Stimulated activated effector memory CD8-positive, alpha-beta T cell treated with anti-CD3 and anti-CD28 coated beads, Interleukin-12 subunit alpha, Interleukin-12 subunit beta, amount 100 ng/mL, for 72 hours (primary cell): ENCODE measurements around the gene EPHA8.

Source experiments
- ATAC-seq: fragments of 150-1000 bp; cut with Tn5 transposase; 2 replicates; pipeline ENCODE4 v1.10.0; 2021
- DNase-seq, 2 donors: peaks; one replicate each; pipeline ENCODE4 v3.0.0; 2021 to 2022; ENCODE audit warnings: low spot score in 2 of 2
- H3K27ac Mint-ChIP-seq: one replicate; pipeline ENCODE4 v1.8.0; 2022; ENCODE audit warnings: mild to moderate bottlenecking, mixed read lengths
- H3K36me3 Mint-ChIP-seq: one replicate; pipeline ENCODE4 v1.8.0; 2022; ENCODE audit warnings: mild to moderate bottlenecking, mixed read lengths
- H3K4me1 Mint-ChIP-seq: one replicate; pipeline ENCODE4 v1.8.0; 2022; ENCODE audit warnings: mixed read lengths
- H3K4me3 Mint-ChIP-seq: one replicate; pipeline ENCODE4 v1.8.0; 2022; ENCODE audit warnings: mild to moderate bottlenecking, mixed read lengths
- H3K9me3 Mint-ChIP-seq: one replicate; pipeline ENCODE4 v1.8.0; 2022; ENCODE audit warnings: mixed read lengths

Gene EPHA8

DNA sequence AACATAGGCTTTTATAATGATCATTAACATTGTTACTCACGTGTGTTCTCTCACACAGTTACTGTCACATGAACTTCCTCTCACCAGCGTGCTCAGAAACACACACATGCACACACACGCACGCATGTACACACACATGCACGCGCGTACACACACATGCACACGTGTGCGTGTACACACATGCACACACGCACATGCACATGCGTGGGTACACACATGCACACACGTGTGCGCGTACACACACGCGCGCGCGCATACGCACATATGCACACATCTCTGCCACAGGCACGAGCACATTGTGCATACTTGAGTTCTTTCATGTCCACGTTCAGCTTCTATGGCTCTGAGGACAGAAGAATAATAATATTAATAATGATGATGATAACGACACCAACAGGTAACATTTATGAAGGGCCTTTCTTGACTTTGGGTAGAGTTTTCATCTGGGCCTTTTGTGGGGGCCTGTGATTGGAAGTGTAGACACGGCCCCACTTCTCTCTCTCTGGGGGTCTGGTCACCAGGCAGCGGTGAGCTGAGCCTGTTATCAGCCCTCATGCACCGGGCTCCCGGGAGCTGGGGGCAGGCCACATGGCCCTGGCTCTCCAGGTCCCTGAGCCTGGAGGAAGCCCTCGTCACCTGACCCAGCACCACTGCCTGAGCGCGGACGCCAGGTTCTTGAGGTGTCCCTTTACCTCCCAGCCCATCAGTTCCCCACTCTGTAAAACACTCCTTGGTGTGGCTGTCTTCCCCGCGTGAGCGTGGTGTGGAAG lies 7.0 kb downstream of the EPHA8 start:
- Mint-ChIP-seq H3K36me3 (no peaks in the 10 kb centered on the region), H3K4me3 (no peak overlapping the region), H3K9me3 (no peaks in the 10 kb centered on the region), H3K4me1 (no peaks in the 10 kb centered on the region), H3K27ac (no peak overlapping the region)
- no peak for ATAC-seq
- DNase-seq = no peak

DNA sequence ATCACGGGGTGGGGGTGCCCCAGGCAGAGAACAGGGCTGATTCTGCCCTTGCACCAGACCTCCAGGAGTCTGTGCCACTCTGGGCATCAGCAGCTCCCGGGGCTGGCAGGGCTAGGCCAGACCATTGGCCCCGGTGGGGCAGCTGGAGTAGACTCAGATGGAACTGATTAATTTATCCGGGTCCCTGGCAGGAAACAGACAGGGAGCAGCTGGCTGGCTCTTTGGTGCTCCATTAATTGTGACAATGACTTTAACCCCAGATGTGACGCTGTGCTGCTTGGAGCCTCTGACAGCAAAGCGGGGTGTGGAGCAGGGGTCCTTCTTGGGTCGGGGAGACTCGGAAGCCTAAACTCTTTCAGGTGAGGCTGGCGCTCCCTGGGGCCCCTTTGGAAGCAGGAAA lies 9.5 kb downstream of the EPHA8 start:
- DNase-seq (no peak), ATAC-seq (no peak)
- Mint-ChIP-seq H3K4me1 (peaks cover 6% of the 10 kb centered on the region), H3K4me3 (no peak overlapping the region), H3K36me3 (no peaks in the 10 kb centered on the region), H3K9me3 (no peaks in the 10 kb centered on the region), H3K27ac (no peak overlapping the region)

DNA sequence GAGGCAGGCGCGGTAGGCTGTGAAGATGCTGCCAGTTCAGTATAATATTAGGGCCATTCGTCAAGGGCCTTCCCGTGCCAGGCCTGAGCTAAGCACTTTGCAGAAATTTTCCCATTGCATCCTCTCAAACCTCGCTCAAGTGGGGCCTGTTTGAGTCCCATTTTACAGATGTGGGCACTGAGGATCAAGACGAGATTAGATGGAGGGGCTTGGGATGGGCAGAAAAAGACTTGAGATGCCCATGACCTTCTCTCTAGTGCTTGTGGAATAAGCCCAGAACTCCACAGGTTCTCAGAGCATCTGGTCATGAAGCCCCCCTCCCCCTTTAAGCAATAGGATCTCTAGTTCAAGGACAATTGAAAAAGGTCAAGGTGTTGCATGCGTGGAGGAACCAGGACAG lies 9.9 kb downstream of the EPHA8 start:
- no peak for ATAC-seq
- Mint-ChIP-seq H3K27ac (no peak overlapping the region), H3K9me3 (no peaks in the 10 kb centered on the region)

DNA sequence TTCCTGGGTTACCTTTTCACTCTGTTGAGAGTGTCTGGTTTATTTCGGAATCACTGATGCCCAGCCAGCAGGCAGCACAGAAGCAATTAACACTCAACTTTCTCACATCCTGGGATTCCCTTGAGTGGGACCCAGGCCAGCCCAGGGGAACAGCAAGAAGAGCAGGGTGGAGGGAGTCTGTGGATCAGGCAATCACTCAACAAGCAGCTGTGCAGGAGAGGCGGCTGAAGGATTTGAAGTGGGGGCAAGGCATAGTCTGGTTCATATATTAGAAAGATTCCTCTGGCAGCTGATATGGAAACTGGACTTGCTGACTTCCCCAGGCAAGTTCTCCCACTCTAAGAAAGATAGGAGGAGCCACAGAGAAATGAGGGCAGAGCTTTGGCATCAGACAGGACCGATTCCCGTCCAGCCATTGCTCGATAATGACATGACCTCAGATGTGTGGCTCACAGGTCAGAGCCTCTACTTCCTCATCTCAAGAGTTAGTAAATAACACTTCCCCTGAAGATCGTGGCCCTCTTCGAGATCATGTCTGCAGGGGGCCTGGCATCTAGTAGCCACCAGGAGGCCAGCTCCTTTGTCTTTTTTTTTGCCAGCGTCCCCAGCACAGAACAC lies 12.4 kb downstream of the EPHA8 start:
- H3K9me3 Mint-ChIP-seq = no peaks in the 10 kb centered on the region

More for the DNA sequence above, 9.9 kb downstream of the EPHA8 start:
- Mint-ChIP-seq H3K4me3 (no peak overlapping the region), H3K36me3 (no peaks in the 10 kb centered on the region), H3K4me1 (peaks cover 6% of the 10 kb centered on the region)
- no peak for DNase-seq

DNA sequence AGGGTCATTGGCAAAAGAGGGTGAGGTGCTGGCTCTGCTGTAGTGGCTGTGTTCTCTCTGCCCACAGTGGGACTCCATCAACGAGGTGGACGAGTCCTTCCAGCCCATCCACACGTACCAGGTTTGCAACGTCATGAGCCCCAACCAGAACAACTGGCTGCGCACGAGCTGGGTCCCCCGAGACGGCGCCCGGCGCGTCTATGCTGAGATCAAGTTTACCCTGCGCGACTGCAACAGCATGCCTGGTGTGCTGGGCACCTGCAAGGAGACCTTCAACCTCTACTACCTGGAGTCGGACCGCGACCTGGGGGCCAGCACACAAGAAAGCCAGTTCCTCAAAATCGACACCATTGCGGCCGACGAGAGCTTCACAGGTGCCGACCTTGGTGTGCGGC lies 12.9 kb downstream of the EPHA8 start:
- Mint-ChIP-seq H3K4me3 (no peak overlapping the region), H3K36me3 (no peaks in the 10 kb centered on the region), H3K27ac (no peak overlapping the region), H3K4me1 (peaks cover 6% of the 10 kb centered on the region), H3K9me3 (no peaks in the 10 kb centered on the region)
- no peak for DNase-seq
- no peak for ATAC-seq

More for the DNA sequence above, 12.4 kb downstream of the EPHA8 start:
- H3K36me3 Mint-ChIP-seq = no peaks in the 10 kb centered on the region
- peaks cover 6% of the 10 kb centered on the region for H3K4me1 Mint-ChIP-seq
- ATAC-seq (no peak), DNase-seq (no peak)
- no peak overlapping the region for H3K4me3 Mint-ChIP-seq
- no peak overlapping the region for H3K27ac Mint-ChIP-seq

DNA sequence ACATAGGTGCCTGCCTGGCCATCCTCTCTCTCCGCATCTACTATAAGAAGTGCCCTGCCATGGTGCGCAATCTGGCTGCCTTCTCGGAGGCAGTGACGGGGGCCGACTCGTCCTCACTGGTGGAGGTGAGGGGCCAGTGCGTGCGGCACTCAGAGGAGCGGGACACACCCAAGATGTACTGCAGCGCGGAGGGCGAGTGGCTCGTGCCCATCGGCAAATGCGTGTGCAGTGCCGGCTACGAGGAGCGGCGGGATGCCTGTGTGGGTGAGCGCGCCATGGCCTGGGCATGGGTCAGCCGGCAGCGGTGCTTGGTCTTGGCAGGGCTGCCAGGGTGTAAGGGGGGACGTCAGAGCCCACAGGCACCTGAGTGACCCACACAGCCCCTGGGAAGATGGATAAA lies 13.3 kb downstream of the EPHA8 start:
- Mint-ChIP-seq H3K36me3 (no peaks in the 10 kb centered on the region), H3K9me3 (no peaks in the 10 kb centered on the region), H3K27ac (no peak overlapping the region), H3K4me3 (no peak overlapping the region), H3K4me1 (peaks cover 6% of the 10 kb centered on the region)
- DNase-seq (no peak), ATAC-seq (no peak)

DNA sequence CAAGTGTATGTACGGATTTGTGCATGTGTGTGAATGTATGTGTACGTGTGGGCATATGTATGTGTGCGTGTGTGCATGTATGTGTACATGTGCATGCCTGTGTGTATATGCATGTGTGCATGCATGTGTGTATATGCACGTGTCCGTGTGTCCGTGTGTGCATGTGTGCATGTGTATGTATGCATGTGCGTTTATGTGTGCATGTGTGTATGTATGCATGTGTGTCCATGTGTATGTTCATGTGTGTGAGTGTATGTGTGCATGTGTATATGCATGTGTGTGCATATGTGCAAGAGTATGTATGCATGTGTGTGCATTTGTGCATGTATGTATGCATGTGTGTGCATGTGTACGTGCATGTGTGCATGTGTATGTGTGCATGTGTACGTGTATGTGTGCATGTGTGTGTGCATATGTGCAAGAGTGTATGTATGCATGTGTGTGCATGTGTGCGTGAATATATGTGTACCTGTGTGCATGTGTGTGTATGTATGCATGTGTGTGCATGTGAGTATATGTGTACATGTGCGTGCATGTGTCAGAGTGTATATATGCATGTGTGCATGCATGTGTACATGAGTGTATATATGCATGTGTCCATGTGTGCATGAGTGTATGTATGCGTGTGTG lies 15.6 kb downstream of the EPHA8 start:
- no peaks in the 10 kb centered on the region for H3K36me3 Mint-ChIP-seq
- no peak overlapping the region for H3K4me3 Mint-ChIP-seq
- ATAC-seq = no peak
- no peak for DNase-seq
- no peaks in the 10 kb centered on the region for H3K9me3 Mint-ChIP-seq
- peaks cover 6% of the 10 kb centered on the region for H3K4me1 Mint-ChIP-seq
- H3K27ac Mint-ChIP-seq = no peak overlapping the region

DNA sequence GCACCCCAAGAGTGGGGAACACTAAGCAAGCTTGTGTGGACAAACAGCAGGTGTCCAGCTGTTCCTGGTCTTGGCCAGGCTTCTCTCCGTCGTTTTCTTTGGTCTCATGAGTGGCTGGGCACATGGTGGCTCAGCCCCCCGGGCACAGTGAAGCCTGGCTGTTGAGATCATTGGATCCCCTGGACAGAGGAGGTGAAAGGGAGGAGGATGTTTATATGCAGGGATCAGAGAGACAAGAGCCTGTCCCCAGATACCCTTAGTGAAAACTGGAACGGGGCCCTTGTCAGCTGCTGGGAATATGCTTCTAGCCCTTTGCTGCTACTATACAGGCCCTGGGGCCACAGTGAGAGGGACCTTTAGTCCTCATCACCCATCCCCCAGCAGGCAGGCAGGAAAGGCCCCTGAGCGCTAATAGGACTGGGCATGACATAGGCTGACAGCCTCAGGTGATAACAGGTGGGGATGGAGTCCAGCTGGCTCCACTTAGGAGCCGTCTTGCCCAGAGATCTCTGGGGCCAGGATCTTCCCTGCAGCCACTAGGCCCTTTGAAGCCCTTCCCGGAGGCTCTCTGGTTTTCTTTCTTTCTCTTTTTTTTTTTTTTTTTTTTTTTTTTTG lies 16.4 kb downstream of the EPHA8 start:
- no peak overlapping the region for H3K4me3 Mint-ChIP-seq
- no peaks in the 10 kb centered on the region for H3K36me3 Mint-ChIP-seq
- ATAC-seq = no peak
- no peak for DNase-seq
- H3K27ac Mint-ChIP-seq = no peak overlapping the region
- peaks cover 6% of the 10 kb centered on the region for H3K4me1 Mint-ChIP-seq
- H3K9me3 Mint-ChIP-seq = no peaks in the 10 kb centered on the region

DNA sequence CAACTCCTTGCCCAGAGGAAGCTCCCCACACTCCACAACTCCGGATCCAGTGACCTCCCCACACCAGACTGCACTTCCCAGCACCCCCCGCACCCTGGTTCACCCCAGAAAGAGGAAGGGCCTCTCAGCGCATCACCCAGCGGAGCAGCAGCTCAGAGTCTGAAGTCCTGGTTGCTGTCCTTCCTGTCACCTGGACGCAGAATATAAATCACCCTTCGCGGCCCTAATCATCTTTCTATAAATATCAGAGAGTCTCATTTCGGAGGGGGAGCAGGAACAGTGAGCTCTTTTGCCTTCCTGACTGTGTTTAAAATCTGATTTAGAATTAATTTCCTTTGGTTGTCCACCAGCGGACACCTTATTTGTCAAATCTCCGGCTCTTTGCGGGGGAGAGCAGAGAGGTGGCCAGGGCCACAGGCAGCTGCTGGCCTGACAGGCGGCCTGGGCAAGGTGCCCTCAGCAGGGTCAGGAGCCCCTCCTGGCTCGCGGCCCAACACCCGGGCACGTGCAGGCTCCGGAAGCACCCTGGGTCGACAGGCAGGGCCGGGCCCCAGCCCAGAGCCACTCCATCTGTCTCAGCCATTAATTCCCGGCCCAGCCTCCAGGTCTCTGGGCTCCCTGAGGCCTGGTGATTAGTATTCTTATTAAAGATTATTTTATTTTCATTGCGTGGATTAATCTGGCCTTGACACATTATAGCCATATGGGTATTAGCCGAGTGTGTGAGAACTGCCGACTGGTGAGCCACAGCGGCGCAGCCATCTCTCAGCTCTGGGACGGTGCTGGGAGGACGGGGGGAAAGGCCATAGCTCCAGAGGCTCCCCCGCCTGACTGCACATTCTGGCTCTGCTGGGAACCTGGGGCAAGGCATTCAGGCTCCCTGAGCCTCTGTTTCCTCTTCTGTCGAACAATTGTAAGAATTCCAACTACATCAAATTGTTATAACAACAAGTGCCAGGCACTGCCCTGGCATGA lies 19.7 kb downstream of the EPHA8 start:
- Mint-ChIP-seq H3K27ac (no peak overlapping the region), H3K4me3 (no peak overlapping the region), H3K9me3 (no peaks in the 10 kb centered on the region), H3K36me3 (no peaks in the 10 kb centered on the region), H3K4me1 (no peaks in the 10 kb centered on the region)
- DNase-seq (no peak), ATAC-seq (no peak)

DNA sequence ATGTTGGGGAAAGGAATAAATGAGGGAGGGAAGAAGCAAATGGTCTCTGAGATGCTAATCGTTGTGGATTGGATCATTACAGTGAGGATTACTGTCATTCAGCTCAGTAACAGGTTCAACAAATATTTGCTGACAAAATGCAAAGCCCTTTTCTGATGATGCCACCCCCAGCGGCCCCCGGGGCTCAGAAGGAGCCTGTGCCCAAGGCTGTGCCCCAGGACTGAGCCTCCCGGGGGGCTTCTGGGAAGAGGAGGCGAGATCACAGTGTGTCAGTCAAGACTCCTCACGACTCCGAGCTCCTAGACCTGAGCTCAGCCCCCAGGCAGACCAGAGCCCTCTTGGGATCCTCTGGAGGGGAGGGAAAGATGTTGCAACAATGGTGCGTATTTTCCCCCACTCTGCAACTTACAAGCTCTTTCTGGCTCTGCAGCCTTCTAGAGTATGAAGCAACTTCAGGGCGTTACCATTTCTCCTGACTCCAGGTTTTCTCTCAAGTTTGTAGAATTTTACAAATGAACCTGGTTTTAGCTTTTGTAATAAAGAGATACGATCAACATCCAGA lies 20.8 kb downstream of the EPHA8 start:
- DNase-seq = no peak
- Mint-ChIP-seq H3K36me3 (no peaks in the 10 kb centered on the region), H3K9me3 (no peaks in the 10 kb centered on the region), H3K4me3 (no peak overlapping the region), H3K4me1 (no peaks in the 10 kb centered on the region), H3K27ac (no peak overlapping the region)
- no peak for ATAC-seq

DNA sequence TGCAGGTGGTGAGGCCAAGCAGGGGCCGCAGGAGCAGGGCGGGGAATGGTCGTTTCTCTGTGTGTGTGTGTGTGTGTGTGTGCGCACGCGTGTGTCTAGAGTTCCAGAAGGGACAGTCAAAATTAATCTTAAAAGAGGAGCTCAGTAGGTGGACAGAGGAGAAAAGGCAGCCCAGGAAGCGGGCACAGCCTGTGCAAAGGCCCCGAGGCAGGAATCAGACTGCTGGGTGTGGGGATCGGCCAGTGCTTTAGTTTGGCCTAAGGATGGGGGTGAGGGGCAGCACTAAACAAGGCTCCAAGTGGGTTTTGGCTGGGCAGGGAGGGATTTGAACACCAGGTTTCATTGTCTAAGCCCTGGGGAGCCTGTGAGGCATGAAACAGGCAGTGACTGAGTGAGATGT lies 21.7 kb downstream of the EPHA8 start:
- Mint-ChIP-seq H3K36me3 (no peaks in the 10 kb centered on the region), H3K4me3 (no peak overlapping the region)

DNA sequence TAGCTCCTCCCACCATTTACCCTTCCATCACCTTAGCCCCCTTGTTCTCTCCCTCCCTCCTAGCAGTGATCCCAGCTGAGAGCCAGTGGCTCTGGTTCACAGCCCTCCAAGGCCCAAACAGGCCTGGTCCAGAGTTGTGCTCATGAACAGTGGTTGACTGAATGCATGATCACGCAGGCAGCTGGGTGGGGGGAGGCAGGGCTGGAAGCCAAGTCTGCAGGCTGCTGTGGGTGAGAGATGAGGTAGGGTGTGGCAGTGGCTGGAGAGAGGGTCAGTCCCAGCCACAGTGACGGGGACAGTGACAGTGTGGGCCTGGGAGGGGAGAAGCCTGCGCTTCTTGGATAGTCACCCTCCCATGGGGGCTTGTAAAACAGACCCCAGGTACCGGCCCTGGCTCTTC lies 22.2 kb downstream of the EPHA8 start:
- Mint-ChIP-seq H3K4me1 (no peaks in the 10 kb centered on the region), H3K36me3 (no peaks in the 10 kb centered on the region), H3K4me3 (no peak overlapping the region), H3K9me3 (no peaks in the 10 kb centered on the region), H3K27ac (no peak overlapping the region)
- no peak for ATAC-seq
- no peak for DNase-seq

More for the DNA sequence above, 21.7 kb downstream of the EPHA8 start:
- DNase-seq (no peak), ATAC-seq (no peak)
- H3K27ac Mint-ChIP-seq = no peak overlapping the region
- H3K9me3 Mint-ChIP-seq = no peaks in the 10 kb centered on the region
- no peaks in the 10 kb centered on the region for H3K4me1 Mint-ChIP-seq

DNA sequence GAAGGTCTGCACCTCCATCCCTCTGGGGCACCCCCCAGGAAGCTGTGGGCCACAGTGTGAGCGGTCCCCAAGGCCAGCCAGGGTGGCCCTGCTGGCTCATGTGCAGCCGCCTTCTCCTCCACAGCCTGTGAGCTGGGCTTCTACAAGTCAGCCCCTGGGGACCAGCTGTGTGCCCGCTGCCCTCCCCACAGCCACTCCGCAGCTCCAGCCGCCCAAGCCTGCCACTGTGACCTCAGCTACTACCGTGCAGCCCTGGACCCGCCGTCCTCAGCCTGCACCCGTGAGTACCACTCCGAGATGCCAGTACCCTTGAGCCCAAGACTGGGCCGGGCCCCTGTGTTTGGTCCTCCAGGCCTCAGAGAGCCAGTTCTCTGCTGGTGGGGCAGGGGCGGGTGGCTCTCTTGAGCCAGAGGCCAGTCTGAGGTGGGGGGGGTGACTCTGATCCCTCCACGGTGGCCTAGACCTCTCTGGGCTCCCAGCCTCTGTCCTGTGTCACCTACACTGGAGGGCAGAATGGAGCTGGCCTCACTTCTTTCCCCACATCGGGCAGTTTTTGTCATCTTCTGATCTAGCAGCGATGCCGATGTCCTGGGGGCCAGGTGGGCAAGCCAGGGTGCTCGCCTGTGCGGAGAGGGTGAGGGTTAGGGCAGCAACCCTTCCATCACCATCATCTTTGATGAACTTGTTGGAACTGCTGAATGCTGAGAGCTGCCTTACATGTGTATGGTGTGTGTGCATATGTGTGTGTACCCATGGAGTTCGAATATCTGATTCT lies 23.3 kb downstream of the EPHA8 start:
- ATAC-seq (no peak), DNase-seq (no peak)
- no peak overlapping the region for H3K4me3 Mint-ChIP-seq
- H3K9me3 Mint-ChIP-seq = no peaks in the 10 kb centered on the region
- peaks cover under 1% of the 10 kb centered on the region for H3K4me1 Mint-ChIP-seq
- no peaks in the 10 kb centered on the region for H3K36me3 Mint-ChIP-seq
- H3K27ac Mint-ChIP-seq = no peak overlapping the region

DNA sequence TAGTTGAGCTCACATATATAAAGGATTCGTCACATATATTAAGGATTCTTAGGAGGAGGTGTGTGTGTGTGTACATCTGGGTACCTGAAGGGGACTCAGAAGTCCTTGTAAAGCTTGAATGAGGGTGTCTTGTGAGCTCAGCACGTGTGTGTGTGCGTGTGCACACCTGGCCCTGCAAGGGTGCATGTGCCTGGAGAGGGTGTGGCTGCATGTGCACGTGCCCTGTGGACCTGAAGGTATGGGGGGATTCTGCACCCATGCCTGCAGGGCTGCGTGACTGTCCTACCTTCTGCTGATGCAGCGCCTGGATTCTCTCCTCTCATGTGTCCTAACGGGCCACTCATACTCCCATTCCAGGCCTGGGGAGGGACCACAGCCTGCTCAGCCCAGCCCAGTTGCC lies 24.0 kb downstream of the EPHA8 start:
- no peak for DNase-seq
- peaks cover 5% of the 10 kb centered on the region for H3K4me1 Mint-ChIP-seq
- no peaks in the 10 kb centered on the region for H3K9me3 Mint-ChIP-seq
- no peaks in the 10 kb centered on the region for H3K36me3 Mint-ChIP-seq
- H3K4me3 Mint-ChIP-seq = no peak overlapping the region
- H3K27ac Mint-ChIP-seq = no peak overlapping the region
- ATAC-seq = no peak
